GM19035 (cell line): ENCODE measurements around the gene PRTG.

Experiments used
- ATAC-seq: cut with Tn5 transposase; IDR thresholded peaks from one replicate; pipeline ENCODE4 v1.9.1; 2021; ENCODE audit not compliant: unreplicated experiment

Gene PRTG

GRCh38 chr15:55576943-55577342, 166.0 kb downstream of the PRTG start:
- ATAC-seq: no peak

GRCh38 chr15:55574096-55574495, 168.9 kb downstream of the PRTG start:
- no peak for ATAC-seq

DNA sequence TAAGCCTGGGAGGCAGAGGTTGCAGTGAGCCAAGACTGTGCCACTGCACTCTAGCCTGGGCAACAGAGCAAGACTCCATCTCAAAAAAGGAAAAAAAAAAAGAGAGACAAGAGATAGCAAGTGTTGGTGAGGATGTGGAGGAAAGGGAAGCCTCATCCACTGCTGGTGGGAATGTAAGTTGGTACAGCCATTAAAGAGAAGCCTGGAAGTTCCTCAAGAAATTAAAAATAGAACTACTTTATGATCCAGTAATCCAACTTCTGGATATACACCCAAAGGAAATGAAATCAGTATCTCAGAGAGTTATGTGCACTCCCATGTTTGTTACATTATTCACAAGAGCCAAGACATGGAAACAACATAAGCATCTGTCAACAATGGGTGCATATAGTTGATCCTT, 169.7 kb downstream of the PRTG start:
- ATAC-seq: no peak

GRCh38 chr15:55564347-55565145, 178.4 kb downstream of the PRTG start:
- ATAC-seq: no peak

DNA sequence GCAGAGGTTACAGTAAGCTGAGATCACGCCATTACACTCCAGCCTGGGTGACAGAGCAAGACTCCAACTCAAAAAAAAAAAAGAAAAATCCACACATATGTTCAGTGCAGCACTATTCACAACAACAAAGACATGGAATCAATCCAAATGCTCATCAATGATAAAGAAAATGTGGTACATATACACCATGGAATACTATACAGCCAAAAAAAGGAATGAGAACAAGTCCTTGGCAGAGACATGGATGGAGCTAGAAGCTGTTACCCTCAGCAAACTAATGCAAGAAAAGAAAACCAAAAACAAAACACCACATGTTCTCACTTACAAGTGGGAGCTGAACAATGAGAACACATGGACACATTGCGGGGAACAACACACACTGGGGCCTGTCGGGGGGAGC, 180.4 kb downstream of the PRTG start:
- ATAC-seq: no peak
